Stimulated activated CD8-positive, alpha-beta memory T cell treated with anti-CD3 and anti-CD28 coated beads, Interleukin-15, amount 100 ng/mL, for 4 hours (primary cell): Measurements from ENCODE around the gene DMXL1.

Experiments
- DNase-seq, 2 donors: peaks; one replicate each; pipeline ENCODE4 v3.0.0-alpha.2; 2020; ENCODE audit warnings: low read depth in 2 of 2

The DMXL1 gene

GRCh38 chr5:119289438-119290044, 218.7 kb downstream of the DMXL1 start:
- no peak for DNase-seq

- DNase-seq, result no peak
Measured at GRCh38 chr5:119290161-119290569, 219.3 kb downstream of the DMXL1 start.

GRCh38 chr5:119290607-119291006, 219.7 kb downstream of the DMXL1 start:
- DNase-seq, result no peak

GRCh38 chr5:119291056-119291455, 220.2 kb downstream of the DMXL1 start:
- no peak for DNase-seq

GRCh38 chr5:119291877-119292276, 221.0 kb downstream of the DMXL1 start:
- no peak for DNase-seq

- DNase-seq, result no peak
Measured at GRCh38 chr5:119292701-119293515, 222.0 kb downstream of the DMXL1 start.

- no peak for DNase-seq
Measured at GRCh38 chr5:119293516-119293829, 222.6 kb downstream of the DMXL1 start.
